Smooth muscle cell (in vitro differentiated cells): Measurements from ENCODE around the gene KRT13. TPM values are rescaled to one million over a fixed set of nuclear protein-coding genes. Genes with fewer than 3 reads are reported as not detected.

Source experiments
- DNase-seq: peaks from one replicate; lab custom pipeline; 2025; ENCODE audit not compliant: unreplicated experiment; lab: John Stamatoyannopoulos, UW
- H2AFZ ChIP-seq: fragments of 200-600 bp; sonication (generic); 2 replicates; pipeline ENCODE4 v1.6.0; 2016; ENCODE audit warnings: antibody characterized with exemption, low read depth, mild to moderate bottlenecking
- H3F3A ChIP-seq: fragments of 200-600 bp; sonication (generic); 2 replicates; pipeline ENCODE4 v1.6.0; 2017; ENCODE audit warnings: antibody characterized with exemption, low read depth
- H3K27ac ChIP-seq: fragments of 200-600 bp; sonication (generic); 2 replicates; pipeline ENCODE4 v1.5.1; 2016; ENCODE audit warnings: low read depth, mild to moderate bottlenecking
- H3K27me3 ChIP-seq: fragments of 200-600 bp; sonication (generic); 2 replicates; pipeline ENCODE4 v1.6.1; 2016; ENCODE audit warnings: low read depth, mild to moderate bottlenecking
- H3K36me3 ChIP-seq: fragments of 200-600 bp; sonication (generic); 2 replicates; pipeline ENCODE4 v1.5.1; 2016; ENCODE audit warnings: low read depth
- H3K4me1 ChIP-seq: fragments of 200-600 bp; sonication (generic); 2 replicates; pipeline ENCODE4 v1.5.1; 2016; ENCODE audit warnings: low read depth
- H3K4me2 ChIP-seq: fragments of 200-600 bp; sonication (generic); 2 replicates; pipeline ENCODE4 v1.6.0; 2016; ENCODE audit warnings: mild to moderate bottlenecking
- H3K4me3 ChIP-seq: fragments of 200-600 bp; sonication (generic); 2 replicates; pipeline ENCODE4 v1.5.1; 2016; ENCODE audit warnings: mild to moderate bottlenecking
- H3K79me2 ChIP-seq: fragments of 200-600 bp; sonication (generic); 2 replicates; pipeline ENCODE4 v1.6.0; 2016; ENCODE audit warnings: low read depth, mild to moderate bottlenecking
- H3K9ac ChIP-seq: fragments of 200-600 bp; sonication (generic); 2 replicates; pipeline ENCODE4 v1.6.0; 2016; ENCODE audit warnings: low read depth
- H3K9me3 ChIP-seq: fragments of 200-600 bp; sonication (generic); replicated peaks from 2 replicates; pipeline ENCODE4 v1.5.1; 2016; ENCODE audit warnings: low read depth
- H4K20me1 ChIP-seq: fragments of 200-600 bp; sonication (generic); 2 replicates; pipeline ENCODE4 v1.6.0; 2016; ENCODE audit warnings: low read depth
- CTCF ChIP-seq: fragments of 200-600 bp; sonication (generic); IDR thresholded peaks from 2 replicates; pipeline ENCODE4 v1.5.1; 2017; ENCODE audit warnings: borderline replicate concordance, mild to moderate bottlenecking, antibody characterized with exemption; ENCODE audit not compliant: insufficient read depth, poor library complexity, severe bottlenecking
- WGBS: methylation state at CpG from one replicate; pipeline ENCODE4 v1.1.7; 2016; ENCODE audit warnings: low lambda C conversion rate; 5-methylcytosine and 5-hydroxymethylcytosine counted together
- polyA plus RNA-seq: library from polyadenylated mRNA; unstranded; fragments of >200 nt; fragmentation: Nextera tagmentation; extraction: Ambion mirVana; gene quantifications from 2 replicates; pipeline ENCODE4 v1.2.1, GENCODE V29; 2016
- total RNA-seq: library from RNA; depleted of rRNA; stranded (reverse); fragments of >200 nt; gene quantifications from 2 replicates; pipeline ENCODE4 v1.2.3, GENCODE V29; 2014

KRT13 gene
- total and polyA plus RNA-seq, 2 experiments from 2014 or later = 3.8 to 5.2 TPM

GRCh38 chr17:41467561-41467960, 37.9 kb downstream of the KRT13 start:
- no peak for DNase-seq
- H3K36me3 ChIP-seq = no peaks in the 10 kb centered on the region

GRCh38 chr17:41466988-41467387, 38.4 kb downstream of the KRT13 start, which contains the start of gene KRT32:
Gene KRT32, minus strand, starts transcription at chr17:41467386. Its CDS starts 61 bp downstream, at chr17:41467325.
- Histone ChIP-seq H2AFZ (no peak within 1 kb of the TSS), H4K20me1 (no peaks in the 10 kb centered on the region), H3K4me1 (no peaks in the 10 kb centered on the region), H3K9me3 (no peaks in the 10 kb centered on the region), H3K79me2 (no peaks in the 10 kb centered on the region), H3K27ac (no peak within 1 kb of the TSS), H3K4me2 (no peak within 1 kb of the TSS), H3F3A (no peaks in the 10 kb centered on the region), H3K27me3 (no peaks in the 10 kb centered on the region), H3K9ac (no peak within 1 kb of the TSS), H3K4me3 (no peak within 1 kb of the TSS), H3K36me3 (no peaks in the 10 kb centered on the region)
- no peak for DNase-seq
- 93% methylated on average over 14 of the region's 14 CpGs for WGBS
- TF ChIP-seq CTCF = no peak

More at GRCh38 chr17:41467561-41467960, 37.9 kb downstream of the KRT13 start:
- H3K9ac ChIP-seq = no peak overlapping the region
- H3F3A ChIP-seq = no peaks in the 10 kb centered on the region
- TF ChIP-seq CTCF = no peak
- no peaks in the 10 kb centered on the region for H3K79me2 ChIP-seq
- no peak overlapping the region for H3K4me2 ChIP-seq
- no peak overlapping the region for H3K27ac ChIP-seq
- no peaks in the 10 kb centered on the region for H3K9me3 ChIP-seq
- H4K20me1 ChIP-seq = no peaks in the 10 kb centered on the region
- H3K4me3 ChIP-seq = no peak overlapping the region
- 50% methylated on average over 4 of the region's 4 CpGs for WGBS
- no peak overlapping the region for H2AFZ ChIP-seq
- H3K27me3 ChIP-seq = no peaks in the 10 kb centered on the region
- no peaks in the 10 kb centered on the region for H3K4me1 ChIP-seq

GRCh38 chr17:41464682-41465081, 40.7 kb downstream of the KRT13 start:
- Histone ChIP-seq H3K27me3 (no peaks in the 10 kb centered on the region), H3K79me2 (no peaks in the 10 kb centered on the region), H3K9ac (no peak overlapping the region), H3K36me3 (no peaks in the 10 kb centered on the region), H3K4me3 (no peak overlapping the region), H3K27ac (no peak overlapping the region), H2AFZ (no peak overlapping the region), H3K4me1 (no peaks in the 10 kb centered on the region), H3K9me3 (no peaks in the 10 kb centered on the region), H4K20me1 (no peaks in the 10 kb centered on the region), H3F3A (no peaks in the 10 kb centered on the region), H3K4me2 (no peak overlapping the region)
- DNase-seq = no peak
- TF ChIP-seq CTCF = no peak
- 32% methylated on average over 6 of the region's 6 CpGs for WGBS

- H3K36me3 ChIP-seq = no peaks in the 10 kb centered on the region
- no peaks in the 10 kb centered on the region for H3K79me2 ChIP-seq
- no peak overlapping the region for H3K4me3 ChIP-seq
- no peak overlapping the region for H3K9ac ChIP-seq
- no peak for DNase-seq
- no peaks in the 10 kb centered on the region for H4K20me1 ChIP-seq
- 98% methylated on average over 11 of the region's 11 CpGs for whole genome bisulfite sequencing
- H3K4me2 ChIP-seq = no peak overlapping the region
- H3K27ac ChIP-seq = no peak overlapping the region
- TF ChIP-seq CTCF = no peak
- H3K9me3 ChIP-seq = no peaks in the 10 kb centered on the region
- H3K4me1 ChIP-seq = no peaks in the 10 kb centered on the region
- no peaks in the 10 kb centered on the region for H3F3A ChIP-seq
- H3K27me3 ChIP-seq = no peaks in the 10 kb centered on the region
- H2AFZ ChIP-seq = no peak overlapping the region
Measured at GRCh38 chr17:41464173-41464572, 41.2 kb downstream of the KRT13 start.
